NCI-H1092 (cell line): ENCODE results near the gene GET3.
"Not testable (repeated sequence)": the region's sequence is repeated elsewhere in the genome, so short reads cannot be mapped to it uniquely, and the experiment has no call there.

Experiments used
- DNase-seq: peaks from one replicate; lab custom pipeline; 2025; lab: John Stamatoyannopoulos, UW

The GET3 gene

DNA sequence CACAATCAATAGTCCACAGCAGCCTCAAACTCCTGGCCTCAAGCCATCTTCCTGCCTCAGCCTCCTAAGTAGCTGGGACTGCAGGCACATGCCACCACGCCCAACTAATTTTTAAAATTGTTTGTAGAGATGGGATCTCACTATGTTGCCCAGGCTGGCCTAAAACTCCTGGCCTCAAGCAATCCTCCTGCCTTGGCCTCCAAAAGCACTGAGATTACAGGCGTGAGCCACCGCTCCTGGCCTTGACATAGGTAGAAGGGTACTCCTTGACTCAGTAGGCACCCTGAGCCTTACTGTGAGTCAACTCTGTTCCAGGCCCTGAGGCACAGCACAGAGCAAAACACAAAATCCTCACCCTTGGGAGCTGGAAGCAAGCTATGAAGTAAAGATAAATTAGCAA is 21.4 kb upstream of the GET3 start:
- DNase-seq = no peak

DNA sequence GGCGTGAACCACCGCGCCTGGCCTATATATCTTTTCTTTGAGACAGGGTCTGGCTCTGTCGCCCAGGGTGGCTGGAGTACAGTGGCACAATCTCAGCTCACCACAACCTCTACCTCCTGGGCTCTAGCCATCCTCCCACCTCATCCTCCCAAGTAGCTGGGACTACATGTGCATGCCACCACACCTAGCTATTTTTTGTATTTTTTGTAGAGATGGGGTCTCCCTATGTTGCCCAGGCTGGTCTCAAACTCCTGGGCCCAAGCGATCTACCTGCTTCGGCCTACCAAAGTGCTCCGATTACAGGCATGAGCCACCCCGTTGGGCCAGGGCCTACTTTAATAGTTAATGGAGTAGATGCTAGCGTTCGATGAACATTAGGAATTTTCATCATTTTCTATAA is 17.0 kb upstream of the GET3 start:
- no peak for DNase-seq

DNA sequence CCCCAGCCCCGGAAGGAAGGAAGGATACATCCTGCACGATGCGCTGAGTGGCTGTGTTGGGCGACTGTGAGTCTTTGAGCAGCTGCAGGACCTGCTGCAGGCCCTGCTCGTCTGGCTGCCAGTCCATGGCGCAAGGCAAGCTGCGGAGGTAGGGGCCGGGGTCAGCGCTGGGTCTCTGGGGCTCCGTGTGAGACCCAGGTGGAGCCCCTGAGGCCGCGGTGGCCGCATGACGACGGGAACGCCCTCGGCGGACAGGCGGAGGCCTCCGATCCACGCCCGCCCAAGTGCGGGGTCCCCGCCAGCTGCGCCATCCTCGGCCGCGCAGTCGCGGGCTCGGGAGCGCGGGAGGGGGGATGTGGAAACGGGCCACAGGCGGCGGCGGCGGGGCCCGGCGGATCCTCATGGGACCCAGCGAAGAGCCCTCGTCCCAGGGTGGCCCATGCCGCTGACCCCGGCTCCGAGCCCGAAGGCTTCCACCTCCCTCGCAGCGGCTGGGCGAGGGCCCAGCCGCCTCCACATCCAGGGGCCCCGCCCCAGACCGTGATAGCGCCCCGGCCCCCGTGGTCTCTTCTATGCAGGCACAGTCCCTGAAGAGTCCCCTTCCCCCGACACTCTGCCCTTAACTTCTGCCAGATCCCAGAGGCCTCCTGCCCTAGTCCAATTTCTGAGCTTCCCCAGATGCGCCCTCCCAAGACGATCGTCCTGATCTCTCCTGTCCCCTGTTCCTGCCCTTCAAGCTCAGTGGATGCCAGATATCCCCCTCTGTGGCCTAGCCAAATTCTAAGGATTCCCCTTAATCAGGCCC is 16.2 kb upstream of the GET3 start:
- DNase-seq = no peak

DNA sequence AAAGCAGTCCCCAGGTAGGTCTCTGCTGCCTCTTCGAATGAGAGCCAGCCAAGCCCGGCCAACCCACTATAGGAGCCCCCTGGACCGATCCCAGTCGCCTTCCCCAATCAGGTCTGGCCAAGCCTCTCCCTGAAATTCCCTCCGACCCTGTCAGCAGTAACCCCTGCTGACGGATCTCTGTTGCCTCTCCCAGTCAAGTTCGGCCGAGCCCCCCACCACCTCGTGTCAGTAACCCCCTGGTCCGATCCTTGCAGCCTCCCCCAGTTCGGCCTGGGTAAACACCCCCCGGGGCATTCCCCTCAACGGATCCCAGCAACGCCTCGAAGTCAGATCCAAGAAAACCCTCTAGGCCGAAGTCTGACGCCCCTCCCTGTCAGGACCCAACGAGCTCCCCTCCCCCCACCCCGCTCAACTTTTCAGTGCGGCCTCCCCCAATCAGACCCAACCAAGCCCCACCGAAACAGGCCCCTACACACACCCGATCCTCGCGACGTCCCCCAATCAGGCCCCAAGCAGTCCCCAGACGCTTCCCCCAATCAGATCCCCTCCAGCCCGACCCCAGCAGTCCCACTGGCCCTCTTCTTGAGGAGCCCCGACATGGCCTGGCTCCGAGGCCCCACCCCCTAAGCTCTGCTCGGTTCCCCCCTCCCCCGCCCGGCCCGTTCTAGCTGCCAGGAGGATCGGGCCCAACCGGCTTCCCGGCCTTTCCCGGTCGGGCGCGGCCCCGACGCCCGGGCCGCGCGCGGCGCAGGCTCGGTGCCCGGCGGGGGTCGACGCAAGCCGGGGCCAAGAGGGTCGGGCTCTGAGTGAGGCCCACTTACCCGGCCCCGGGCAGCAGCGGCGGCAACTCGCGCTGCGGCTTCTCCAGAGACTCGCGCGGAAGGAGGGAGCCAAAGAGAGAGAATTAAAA is 15.4 kb upstream of the GET3 start:
- peak; percentile 48 for DNase-seq

DNA sequence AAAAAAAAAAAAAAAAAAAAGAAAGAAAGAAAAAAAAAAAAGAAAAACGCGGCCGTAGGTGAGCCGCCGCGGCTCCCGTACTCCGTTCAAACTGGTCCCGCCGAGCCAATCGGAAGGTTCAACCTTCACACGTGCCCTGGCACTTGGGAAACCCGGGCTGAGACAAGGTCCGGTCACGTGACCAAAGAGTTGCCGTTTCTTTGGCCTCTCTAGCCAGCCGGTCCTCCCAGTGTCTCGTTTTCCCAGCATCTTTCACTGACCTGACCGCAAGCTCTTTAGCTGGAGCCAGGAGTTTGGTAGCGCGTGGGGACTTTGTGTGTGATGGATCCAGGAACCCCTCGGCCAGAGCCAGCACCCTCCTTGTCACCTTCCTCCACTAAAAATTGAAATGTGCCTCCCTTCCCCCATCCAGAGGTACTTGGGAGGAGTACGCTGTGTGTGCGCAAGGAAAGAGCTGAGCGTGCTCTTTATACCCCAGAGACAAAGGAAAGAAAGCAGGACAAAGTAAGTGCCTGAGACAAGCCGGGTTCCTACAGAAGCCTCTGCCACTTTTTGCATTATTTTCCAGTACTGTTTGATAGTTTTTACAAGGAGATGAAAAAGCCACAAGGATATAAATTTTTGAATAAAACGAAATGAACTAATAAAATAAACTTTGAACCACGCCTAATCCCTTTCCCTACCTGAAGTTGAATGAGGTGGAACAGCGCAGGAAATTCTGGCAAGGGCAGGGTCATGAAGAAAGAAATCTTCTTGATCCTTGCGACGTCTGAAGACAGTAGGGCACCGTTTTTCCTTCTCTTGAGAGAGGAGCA is 14.5 kb upstream of the GET3 start:
- peak; percentile 99 for DNase-seq

DNA sequence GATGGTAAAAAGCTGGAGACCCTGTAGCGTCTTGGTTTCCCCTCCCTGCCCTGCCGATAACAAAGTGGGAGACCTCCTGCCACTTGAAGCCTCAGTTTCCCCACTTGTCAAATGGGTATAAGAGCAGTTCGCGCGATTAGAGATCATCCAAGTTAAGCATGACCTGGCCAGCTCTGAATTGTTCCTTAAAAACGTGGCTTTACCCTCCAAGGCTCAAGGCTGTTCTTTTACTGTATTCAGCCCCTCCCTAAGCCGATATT is 14.0 kb upstream of the GET3 start:
- DNase-seq = no peak

DNA sequence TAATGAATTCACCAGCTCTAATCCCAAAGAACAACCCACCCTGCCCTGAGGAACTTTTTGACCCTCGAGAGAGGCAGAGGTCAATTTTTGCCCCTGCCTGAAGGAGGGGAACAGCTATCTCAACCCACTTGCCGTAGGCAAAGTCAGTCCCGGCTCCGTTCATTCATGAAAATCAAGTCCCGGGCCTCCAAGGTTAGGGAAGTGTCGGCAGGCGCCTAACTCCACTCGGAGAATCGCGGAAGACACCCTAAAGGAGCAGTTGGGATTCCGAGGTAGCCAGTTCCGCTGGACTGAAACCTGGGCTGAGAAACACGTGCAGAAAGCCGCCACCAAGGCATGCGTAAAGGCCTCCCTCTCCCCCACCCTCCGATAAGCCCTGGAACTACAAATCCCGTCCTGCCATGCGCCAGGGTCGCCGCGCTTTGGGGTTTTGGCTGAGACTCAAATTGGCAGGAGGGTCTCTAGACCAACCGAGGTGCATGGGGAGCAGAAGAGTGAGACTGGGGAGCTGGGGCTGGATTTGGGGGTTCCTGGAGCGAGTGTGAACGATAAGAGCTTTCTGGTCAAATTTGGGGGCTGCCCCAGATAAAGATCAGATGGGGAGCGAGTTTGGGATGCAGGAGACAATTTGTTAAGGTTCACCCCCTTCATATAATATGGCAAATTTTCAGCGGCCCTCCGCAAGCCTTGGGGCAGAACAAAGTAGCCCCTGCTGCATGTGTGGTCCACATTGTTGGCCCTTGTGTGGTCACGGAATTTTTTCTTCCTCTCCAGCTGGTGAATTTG is 13.5 kb upstream of the GET3 start, which contains the start of gene TNPO2:
Gene TNPO2 (minus strand): TSS at position 292 of the 786 bp plus-strand sequence. CDS start 2,955 bp downstream, outside the sequence.
- peak; percentile 60 for DNase-seq

DNA sequence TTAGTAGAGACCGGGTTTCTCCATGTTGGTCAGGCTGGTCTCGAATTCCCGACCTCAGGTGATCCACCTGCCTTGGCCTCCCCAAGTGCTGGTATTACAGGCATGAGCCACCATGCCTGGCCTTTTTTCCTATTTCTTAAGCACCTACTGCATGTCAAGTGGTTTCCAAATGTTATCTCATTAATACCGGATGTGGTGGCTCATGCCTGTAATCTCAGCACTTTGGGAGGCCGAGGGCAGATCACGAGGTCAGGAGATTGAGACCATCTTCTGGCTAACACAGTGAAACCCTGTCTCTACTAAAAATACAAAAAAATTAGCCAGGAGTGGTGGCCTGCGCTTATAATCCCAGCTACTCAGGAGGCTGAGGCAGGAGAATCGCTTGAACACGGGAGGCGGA is 11.7 kb upstream of the GET3 start:
- not testable (repeated sequence) for DNase-seq

DNA sequence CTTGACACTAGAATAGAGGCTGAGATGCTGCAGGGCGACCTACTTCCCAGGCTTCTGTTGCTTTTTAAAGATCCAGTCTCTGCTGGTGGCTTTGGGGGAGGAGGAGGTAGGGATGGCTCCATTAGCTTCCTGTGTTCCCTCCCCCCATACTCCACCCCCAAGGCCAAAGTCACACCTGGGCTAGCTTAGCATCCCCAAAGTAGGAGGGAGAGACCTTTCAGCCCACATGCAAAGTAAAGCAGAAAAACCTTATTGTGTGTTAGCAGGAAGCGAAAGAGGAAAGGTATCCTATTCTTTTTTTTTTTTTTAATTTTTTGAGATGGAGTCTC is 10.3 kb upstream of the GET3 start:
- DNase-seq = no peak

DNA sequence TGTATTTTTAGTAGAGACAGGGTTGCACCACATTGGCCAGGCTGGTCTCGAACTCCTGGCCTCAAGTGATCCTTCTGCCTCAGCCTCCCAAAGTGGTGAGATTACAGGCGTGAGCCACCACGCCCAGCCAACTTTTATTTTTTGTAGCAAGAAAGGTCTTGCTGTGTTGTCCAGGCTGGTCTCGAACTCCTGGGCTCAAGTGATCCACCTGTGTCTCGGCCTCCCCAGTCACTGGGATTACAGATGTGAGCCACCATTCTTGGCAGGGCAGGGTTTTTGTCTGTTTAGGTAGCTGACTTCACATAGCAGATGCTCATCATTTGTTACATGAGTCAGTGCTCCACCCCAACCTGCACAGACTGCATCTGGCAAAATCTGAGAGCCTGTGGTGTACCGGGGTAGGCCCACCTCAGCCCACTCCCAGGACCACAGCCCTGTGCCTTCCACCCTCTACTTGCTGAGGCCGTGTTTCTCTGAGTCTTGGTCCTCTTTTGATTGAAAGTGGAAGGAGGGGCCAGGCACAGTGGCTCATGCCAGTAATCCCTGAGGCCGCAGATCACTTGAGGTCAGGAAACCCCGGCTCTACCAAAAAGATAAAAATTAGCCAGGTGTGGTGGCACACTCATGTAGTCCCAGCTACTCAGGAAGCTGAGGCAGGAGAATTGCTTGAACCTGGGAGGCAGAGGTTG is 9.4 kb upstream of the GET3 start:
- no peak for DNase-seq

DNA sequence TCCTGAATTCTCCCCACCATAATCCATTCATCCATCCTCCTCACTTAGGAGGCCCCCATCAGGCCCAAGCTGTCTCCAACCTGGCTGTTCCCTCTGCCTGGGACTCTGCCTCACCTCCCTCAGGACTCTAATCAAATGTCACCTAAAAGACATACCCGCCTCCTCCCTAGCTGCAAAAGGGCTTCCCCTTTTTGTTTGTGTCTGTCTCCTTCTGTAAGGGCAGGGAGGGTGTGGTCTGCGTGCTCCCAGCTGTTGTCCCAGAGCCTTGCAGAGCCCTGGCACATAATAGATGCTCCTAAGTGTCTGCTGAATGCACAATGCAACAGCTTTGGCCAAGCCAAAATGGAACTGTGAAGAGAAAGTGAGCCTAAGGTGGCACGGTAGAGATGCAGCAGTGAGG is 7.2 kb upstream of the GET3 start:
- DNase-seq = no peak

DNA sequence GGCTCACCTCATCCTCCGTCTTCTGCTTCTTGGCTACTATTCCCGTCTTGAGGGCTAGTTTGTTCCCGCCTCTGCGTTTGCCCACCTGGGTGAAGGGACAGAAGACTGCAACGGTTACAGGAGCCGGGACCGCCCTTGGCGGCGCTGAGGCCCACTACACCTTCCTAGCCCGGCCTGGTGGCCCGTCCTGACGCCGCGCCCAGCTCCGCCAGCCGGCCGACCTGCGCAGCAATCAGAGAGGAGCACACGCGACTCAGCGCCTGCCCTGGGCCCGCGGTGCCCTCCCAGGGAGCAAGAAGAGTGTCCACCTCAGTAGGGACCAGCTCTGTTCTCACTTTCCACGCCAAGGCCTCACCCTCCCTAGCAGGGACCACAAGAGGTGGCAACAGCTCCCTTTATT is 6.0 kb upstream of the GET3 start:
- DNase-seq = no peak

DNA sequence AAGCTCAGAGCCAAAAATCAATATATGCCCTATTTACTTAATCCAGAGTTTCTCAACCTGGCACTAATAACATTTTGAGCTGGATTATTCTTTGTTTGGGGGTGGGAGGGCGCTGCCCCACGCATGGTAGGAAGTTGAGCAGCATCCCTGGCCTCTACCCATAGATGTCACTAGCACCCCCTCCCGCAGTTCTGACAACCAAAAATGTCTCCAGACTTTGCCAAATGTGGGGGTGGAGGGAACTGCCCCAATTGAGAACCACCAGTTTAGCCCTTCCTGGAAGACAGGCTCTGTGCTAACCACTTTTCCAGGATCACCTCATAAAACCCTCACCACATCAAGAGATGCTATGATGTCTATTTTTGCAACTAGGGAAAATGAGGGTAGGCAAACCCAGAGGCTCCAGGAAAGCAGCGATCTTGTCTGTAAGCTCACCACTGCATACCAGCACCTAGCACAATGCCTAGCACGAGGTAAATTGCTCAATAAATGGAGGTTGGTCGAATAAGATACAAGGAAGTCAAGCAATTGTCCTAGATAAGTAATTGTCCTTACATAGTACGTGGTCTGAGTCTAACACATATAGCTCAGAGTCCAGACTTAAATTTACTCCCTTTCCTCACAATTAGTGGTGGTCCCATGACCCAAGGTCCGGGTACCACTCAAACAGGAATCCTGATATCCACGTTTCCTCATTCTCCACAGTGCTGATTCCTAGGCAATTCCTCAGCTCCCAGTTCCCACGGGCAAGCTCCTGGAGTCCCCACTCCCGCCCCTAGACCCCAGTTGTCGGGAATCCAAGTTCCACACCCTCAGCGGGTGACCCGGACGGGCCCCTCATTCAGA is 3.7 kb upstream of the GET3 start:
- no peak for DNase-seq

DNA sequence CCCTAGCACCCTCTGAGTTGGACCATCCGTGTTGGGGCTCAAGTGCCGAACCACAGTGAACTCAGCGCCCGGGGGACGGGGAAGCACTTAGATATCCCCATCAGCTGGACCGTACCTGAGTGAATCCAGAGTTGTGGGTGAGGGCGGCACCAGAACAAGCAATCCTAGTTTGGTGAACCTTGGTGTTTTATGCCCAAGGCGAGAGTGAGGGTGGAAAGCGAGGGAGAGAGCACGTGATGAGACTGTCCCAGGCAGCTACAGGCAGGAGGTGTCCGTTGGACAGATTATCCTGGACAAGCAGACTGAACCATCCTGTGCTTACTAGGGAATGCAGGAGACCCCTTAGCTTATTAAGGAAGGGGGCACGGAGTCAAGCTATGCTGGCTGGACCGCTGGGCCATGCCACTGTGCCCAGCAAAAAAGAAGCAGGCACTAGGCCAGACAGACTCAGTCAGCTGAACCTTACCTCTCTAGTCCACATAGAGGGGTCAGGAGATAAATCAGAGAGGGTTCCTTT is 596 bp downstream of the GET3 start:
- no peak for DNase-seq

DNA sequence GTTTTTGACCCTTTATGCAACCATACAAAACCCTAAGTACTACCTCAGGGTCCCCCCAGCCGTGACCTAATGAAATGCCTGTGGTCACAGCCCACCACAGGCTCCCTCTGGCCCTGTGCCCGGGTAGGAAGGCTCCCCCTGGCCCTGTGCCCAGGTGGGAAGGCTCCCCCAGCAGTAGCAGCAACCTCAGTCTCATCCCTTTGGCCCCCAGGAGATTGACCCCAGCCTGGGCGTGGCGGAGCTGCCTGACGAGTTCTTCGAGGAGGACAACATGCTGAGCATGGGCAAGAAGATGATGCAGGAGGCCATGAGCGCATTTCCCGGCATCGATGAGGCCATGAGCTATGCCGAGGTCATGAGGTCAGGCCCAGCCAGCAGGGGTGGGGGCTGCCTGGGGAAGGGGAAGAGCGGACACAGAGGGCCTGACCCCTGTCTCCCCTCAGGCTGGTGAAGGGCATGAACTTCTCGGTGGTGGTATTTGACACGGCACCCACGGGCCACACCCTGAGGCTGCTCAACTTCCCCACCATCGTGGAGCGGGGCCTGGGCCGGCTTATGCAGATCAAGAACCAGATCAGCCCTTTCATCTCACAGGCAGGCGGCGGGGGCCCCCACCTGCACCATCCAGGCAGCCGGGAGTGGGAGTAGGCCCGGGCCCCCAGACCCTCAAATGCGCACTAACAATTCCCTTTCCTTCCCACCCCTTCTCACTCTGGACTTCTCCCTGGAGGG is 8.0 kb downstream of the GET3 start:
- DNase-seq = no peak

DNA sequence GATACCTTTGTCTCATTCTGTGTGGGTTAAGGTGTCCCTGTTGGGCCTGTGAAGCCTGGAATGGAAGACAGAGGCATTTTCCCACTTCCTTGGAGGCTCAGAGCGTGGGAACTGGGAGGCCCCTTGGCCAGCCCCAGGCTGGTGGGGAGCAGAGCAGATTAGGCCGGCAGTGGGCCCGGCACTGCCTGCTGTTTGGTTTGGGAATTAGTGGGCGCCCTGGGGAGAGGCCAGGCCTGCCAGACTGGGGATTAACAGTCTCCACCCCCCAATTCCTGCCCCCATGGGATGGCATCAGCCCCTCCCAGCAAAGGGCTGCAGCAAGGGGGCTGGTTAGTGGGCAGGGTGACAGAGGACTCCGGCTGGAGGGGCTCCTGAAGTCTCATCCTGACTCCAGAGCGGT is 11.2 kb downstream of the GET3 start:
- no peak for DNase-seq

DNA sequence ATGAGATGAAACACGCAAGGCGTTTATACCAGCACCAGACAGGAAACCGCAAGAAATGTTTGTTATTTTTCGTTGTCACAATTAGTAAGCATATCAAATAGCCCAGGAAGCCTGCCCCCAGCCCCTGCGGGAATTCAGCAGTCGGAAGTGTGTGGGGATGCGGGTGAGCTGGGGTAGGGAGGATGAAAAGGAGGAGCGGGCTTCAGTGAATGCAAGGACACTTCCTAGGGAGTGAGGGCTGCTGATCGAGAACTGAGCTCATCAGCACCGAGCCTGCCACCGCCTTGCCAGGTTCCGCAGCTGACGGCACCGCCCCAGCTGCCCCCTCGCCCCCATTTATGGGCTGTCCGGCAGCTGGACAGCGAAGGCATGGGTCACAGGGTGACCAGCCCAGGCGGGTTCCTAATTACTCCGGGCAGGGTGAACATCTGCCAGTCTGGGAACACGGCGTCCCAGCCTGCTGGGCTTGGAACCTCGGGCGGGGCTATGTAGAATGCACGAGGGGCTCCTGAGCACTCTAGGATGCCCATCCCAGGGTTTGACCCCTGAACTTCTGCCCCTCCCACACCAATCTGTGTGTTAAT is 12.7 kb downstream of the GET3 start:
- no peak for DNase-seq

DNA sequence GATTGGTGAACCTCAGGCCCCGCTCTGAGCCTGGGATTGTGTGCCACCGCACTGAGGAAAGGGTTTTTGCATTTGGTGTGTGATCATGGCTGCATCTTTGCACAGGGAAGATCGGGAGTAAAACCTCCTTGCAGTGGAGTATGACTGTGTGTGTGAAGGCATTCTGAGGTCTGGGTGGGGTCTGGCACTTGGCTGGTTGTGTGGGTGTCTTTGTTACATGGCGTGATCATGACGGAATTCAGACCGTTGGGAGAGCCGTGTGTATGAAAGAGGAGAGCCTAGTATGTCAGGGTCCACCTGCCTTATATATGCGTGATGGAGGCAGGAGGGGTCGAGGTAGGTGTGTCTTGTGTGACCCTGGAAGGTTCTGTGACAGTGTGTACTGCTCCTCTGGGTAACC is 13.6 kb downstream of the GET3 start:
- no peak for DNase-seq

DNA sequence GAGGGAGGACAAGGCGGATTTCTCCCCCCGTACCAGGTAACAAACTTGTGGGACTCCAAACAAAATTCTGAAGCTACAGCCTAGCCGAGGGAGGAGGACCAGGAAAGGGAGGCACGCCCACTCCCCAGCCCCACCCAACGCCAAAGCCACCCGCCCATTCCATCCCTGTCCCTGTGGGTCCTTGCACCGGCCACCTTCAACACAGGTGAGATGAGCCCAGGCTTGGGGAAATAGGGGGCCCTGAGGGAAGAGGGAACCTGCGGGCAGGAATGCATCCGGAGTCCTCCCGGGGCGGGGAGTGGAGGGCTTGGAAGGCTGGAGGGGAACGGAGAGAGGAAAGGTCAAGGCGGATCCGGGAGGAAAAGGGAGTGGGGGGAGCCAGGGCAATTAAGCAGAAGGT is 14.3 kb downstream of the GET3 start, which contains the start of gene BEST2:
Gene BEST2 (plus strand): TSS at position 157 of the 400 bp plus-strand sequence. CDS start 802 bp downstream, outside the sequence.
- no peak for DNase-seq
